Left kidney (tissue), 2 donors: ENCODE results near the gene HLA-E. TPM values are rescaled to one million over a fixed set of nuclear protein-coding genes. Genes with fewer than 3 reads are reported as not detected.
"Not testable (repeated sequence)": the region's sequence is repeated elsewhere in the genome, so short reads cannot be mapped to it uniquely, and the experiment has no call there.

Source experiments
- DNase-seq: peaks from one replicate; pipeline ENCODE4 v3.0.0-alpha.2; 2013
- polyA plus RNA-seq: library from polyadenylated mRNA; unstranded; fragments of 120-200 nt; gene quantifications from one replicate; pipeline ENCODE4 v1.2.1, GENCODE V29; 2013; ENCODE audit not compliant: insufficient read length

HLA-E gene
- polyA plus RNA-seq, 1 donor, result 85.1 TPM

GRCh38 chr6:30500421-30501355 is 11.4 kb downstream of the HLA-E start:
- no peak for DNase-seq

- no peak for DNase-seq
Measured at GRCh38 chr6:30507849-30508827, 18.8 kb downstream of the HLA-E start.

- DNase-seq, result no peak
Measured at GRCh38 chr6:30508890-30509736, 19.8 kb downstream of the HLA-E start.

- DNase-seq, result no peak
Measured at GRCh38 chr6:30510419-30511168, 21.3 kb downstream of the HLA-E start.

DNA sequence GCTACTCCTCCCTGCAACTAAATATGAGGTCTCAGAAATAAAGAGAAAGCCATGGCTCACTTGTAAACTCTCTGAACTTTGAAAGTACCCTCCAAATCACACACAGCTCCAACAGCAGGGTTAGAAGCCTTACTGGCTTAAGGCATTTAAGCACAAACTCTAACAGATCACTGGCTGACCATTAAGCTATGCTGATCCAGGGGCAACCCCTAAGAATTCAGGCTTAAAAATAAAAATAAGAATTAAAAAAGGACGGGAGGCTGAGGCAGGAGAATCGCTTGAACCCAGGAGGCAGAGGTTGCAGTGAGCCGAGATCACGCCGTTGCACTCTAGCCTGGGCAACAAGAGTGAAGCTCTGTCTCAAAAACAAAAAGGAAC is 21.8 kb downstream of the HLA-E start:
- no peak for DNase-seq

DNA sequence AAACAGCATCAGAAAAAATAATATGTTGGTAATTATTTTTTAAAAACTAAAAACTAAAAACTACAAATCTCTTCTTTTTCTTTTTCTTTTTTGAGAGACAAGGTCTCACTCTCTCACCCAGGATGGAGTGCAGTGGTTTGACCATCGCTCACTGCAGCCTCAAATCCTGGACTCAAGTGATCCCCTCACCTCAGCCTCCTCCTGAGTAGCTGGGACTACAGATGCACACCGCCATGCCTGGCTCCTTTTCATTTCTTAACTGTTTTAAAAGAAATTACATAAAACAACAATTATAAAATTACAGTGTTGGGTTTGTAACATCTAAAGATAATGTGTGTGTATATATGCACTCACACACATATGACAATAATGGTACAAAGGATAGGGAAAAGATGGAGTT is 24.1 kb downstream of the HLA-E start:
- DNase-seq, result no peak

- no peak for DNase-seq
Measured at GRCh38 chr6:30515106-30515505, 25.8 kb downstream of the HLA-E start.

- peak; percentile 92 for DNase-seq
Measured at GRCh38 chr6:30515944-30516753, 26.8 kb downstream of the HLA-E start.

GRCh38 chr6:30516754-30517076 is 27.4 kb downstream of the HLA-E start:
- DNase-seq, result not testable (repeated sequence)

- not testable (repeated sequence) for DNase-seq
Measured at GRCh38 chr6:30517767-30518504, 28.6 kb downstream of the HLA-E start.

GRCh38 chr6:30518505-30519145 is 29.3 kb downstream of the HLA-E start:
- DNase-seq, result not testable (repeated sequence)

DNA sequence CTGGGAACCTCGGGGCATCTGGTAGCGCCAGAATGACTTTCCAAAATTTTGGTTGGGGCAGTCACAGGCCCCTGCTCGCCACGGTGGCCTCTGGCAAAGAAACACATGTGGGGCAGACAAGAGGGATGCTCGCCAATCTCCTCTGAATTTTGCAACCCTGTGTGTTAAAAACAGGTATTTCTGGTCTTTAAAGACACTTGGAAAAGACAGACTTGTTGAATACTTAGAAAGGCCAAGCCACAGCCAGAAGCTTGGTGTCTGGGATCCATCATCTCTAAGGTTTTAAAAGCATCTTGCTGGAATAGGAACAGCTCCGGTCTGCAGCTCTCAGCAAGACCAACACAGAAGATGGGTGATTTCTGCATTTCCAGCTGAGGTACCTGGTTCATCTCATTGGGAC is 31.2 kb downstream of the HLA-E start:
- DNase-seq, result no peak

- DNase-seq, result not testable (repeated sequence)
Measured at GRCh38 chr6:30521082-30521481, 31.8 kb downstream of the HLA-E start.

DNA sequence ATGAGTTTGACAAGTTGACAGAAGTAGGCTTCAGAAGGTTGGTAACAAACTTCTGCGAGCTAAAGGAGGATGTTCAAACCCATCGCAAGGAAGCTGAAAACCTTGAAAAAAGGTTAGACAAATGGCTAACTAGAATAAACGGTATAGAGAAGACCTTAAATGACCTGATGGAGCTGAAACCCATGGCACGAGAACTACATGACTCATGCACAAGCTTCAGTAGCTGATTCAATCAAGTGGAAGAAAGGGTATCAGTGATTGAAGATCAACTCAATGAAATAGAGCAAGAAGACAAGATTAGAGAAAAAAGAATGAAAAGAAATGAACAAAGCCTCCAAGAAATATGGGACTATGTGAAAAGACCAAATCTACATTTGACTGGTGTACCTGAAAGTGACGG is 32.6 kb downstream of the HLA-E start:
- DNase-seq, result not testable (repeated sequence)

- not testable (repeated sequence) for DNase-seq
Measured at GRCh38 chr6:30526444-30526843, 37.1 kb downstream of the HLA-E start.

GRCh38 chr6:30529349-30529875 is 40.1 kb downstream of the HLA-E start:
- DNase-seq, result not testable (repeated sequence)

DNA sequence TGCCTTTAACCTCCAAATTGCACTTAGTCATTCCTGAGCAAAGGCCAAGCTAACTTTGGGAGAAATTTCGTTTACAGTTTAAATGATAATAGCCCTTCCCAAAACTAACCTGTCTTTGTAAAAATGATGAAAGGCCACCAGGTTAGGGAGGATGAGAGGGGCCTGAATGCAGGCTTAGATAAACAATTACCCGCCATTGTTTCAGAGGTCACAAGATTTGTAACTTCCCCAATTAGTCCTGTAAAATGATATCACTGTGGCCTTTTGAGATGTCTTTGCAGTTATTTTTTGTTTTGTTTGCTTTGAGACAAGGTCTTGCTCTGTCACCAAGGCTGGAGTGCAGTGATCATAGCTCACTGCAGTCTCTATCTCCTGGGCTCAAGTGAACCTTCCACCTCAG is 40.7 kb downstream of the HLA-E start:
- no peak for DNase-seq

DNA sequence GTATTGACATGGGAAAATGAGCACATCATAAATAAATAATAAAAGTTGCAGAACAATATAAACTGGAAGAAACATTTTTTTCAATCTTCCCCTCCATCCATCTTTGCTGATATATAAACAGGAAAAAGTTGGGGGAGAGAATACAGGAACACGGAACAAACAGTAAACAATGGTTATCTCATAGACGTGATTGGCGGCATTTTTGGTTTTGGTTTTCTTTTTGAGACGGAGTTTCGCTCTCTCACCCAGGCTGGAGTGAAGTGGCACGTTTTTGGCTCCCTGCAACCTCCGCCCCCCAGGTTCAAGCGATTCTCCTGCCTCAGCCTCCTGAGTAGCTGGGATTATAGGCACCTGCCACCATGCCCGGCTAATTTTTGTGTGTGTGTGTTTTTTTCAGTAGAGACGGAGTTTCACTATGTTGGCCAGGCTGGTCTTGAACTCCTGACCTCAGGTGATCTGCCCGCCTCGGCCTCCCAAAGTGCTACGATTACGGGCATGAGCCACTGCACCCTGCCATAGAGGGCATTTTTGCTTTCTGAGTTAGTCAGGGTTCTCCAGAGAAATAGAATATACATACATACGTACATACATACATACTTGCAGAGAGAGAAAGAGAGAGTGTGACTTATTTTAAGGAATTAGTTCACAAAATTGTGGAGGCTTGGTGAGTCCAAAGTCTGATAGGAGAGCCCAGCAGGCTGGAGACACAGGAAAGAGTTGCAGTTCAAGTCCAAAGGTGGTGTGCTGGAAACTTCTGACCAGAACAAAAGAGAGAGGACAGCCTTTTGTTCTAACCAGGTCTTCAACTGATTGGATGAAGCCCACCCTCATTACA is 44.4 kb downstream of the HLA-E start:
- no peak for DNase-seq
